Kidney epithelial cell (primary cell): Measurements from ENCODE around the gene DEFB129. TPM values are rescaled to one million over a fixed set of nuclear protein-coding genes. Genes with fewer than 3 reads are reported as not detected.
"Not testable (repeated sequence)": the region's sequence is repeated elsewhere in the genome, so short reads cannot be mapped to it uniquely, and the experiment has no call there.

Source experiments
- DNase-seq: peaks from one replicate; pipeline ENCODE4 v3.0.0-alpha.2; 2010; ENCODE audit warnings: low read depth
- H3K27me3 ChIP-seq: 2 replicates; pipeline ENCODE4 v1.6.0; 2011; ENCODE audit warnings: low read length; ENCODE audit not compliant: control insufficient read depth, insufficient read depth
- H3K36me3 ChIP-seq: 2 replicates; pipeline ENCODE4 v1.5.1; 2011; ENCODE audit warnings: low read length; ENCODE audit not compliant: control insufficient read depth, insufficient read depth
- H3K4me3 ChIP-seq: 2 replicates; pipeline ENCODE4 v1.5.1; 2011; ENCODE audit warnings: low read depth, mild to moderate bottlenecking, control low read depth, low read length
- total RNA-seq: library from RNA; depleted of rRNA; stranded (reverse); fragments of >200 nt; gene quantifications from 2 replicates; pipeline ENCODE4 v1.2.3, GENCODE V29; 2015
- TF ChIP-seq, protein P1 (sequence below): IDR thresholded peaks from 2 replicates; pipeline ENCODE4 v1.5.1; 2011; ENCODE audit warnings: mild to moderate bottlenecking, moderate library complexity, low read length, control low read depth, inconsistent platforms; ENCODE audit not compliant: insufficient read depth, poor library complexity, severe bottlenecking

The DEFB129 gene, protein sequence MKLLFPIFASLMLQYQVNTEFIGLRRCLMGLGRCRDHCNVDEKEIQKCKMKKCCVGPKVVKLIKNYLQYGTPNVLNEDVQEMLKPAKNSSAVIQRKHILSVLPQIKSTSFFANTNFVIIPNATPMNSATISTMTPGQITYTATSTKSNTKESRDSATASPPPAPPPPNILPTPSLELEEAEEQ
- not detected in 2 replicates for total RNA-seq

DNA sequence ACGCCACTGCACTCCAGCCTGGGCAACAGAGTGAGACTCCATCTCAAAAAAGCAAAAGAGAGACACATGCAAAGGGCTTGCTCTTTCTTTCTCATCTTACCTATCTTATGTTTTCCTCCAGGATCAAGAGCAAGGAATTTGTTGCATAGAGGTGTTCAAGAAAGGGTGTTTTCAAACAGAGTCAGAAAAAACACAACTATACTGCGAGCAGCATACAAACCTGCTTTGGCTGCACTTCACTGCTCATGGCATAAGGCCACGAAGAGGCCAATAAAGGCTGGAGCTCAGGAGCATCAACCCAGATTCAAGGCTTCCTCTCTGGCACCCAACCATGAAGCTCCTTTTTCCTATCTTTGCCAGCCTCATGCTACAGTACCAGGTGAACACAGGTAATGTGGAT is at the start of gene DEFB129:
Gene DEFB129, plus strand, starts transcription at position 301 of the 400 bp plus-strand sequence. Its CDS starts 31 bp downstream, at position 332.
- no peak for DNase-seq
- no peak within 1 kb of the TSS for H3K4me3 ChIP-seq
- H3K36me3 ChIP-seq = no peaks in the 10 kb centered on the region
- TF ChIP-seq, protein P1, sequence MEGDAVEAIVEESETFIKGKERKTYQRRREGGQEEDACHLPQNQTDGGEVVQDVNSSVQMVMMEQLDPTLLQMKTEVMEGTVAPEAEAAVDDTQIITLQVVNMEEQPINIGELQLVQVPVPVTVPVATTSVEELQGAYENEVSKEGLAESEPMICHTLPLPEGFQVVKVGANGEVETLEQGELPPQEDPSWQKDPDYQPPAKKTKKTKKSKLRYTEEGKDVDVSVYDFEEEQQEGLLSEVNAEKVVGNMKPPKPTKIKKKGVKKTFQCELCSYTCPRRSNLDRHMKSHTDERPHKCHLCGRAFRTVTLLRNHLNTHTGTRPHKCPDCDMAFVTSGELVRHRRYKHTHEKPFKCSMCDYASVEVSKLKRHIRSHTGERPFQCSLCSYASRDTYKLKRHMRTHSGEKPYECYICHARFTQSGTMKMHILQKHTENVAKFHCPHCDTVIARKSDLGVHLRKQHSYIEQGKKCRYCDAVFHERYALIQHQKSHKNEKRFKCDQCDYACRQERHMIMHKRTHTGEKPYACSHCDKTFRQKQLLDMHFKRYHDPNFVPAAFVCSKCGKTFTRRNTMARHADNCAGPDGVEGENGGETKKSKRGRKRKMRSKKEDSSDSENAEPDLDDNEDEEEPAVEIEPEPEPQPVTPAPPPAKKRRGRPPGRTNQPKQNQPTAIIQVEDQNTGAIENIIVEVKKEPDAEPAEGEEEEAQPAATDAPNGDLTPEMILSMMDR = no peak
- H3K27me3 ChIP-seq = no peaks in the 10 kb centered on the region

DNA sequence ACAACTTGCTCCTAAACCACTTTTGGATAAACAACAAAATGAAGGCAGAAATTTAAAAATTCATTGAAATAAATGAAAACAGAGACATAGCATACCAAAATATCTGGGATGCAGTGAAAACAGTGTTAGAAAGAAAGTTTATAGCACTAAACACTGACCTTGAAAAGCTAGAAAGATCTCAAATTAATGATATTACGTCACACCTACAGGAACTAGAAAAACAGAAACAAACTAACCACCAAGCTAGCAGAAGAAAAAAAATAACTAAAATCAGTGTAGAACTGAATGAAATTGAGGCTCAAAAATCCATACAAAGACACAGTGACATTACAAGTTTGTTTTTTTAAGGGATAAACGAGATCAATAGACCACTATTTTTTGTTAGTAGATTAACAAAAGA is 42.8 kb upstream of the DEFB129 start:
- no peak for DNase-seq
- Histone ChIP-seq H3K4me3 (no peak overlapping the region), H3K27me3 (no peaks in the 10 kb centered on the region), H3K36me3 (no peaks in the 10 kb centered on the region)
- TF ChIP-seq, protein P1 = no peak

DNA sequence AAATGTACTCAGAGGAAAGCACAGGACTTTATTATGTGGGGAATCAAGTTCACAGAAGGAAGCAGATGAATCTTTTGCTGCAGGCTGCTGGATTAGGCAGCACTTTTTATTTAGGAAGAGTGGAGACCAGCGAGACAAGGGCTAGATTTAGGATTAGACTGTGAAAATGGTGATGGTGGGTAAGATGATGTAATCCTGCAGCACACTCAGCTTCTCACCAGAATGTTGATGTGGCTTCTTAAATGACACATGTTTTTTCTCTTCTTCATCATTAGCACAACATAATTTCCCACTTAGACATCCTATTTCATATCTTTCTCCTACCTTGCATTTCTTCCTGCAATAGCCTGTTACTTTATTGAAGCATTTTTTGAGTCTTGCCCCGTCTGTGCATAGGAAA is 39.3 kb upstream of the DEFB129 start:
- Histone ChIP-seq H3K36me3 (no peaks in the 10 kb centered on the region), H3K4me3 (no peak overlapping the region), H3K27me3 (no peaks in the 10 kb centered on the region)
- TF ChIP-seq, protein P1 = no peak
- DNase-seq = no peak

DNA sequence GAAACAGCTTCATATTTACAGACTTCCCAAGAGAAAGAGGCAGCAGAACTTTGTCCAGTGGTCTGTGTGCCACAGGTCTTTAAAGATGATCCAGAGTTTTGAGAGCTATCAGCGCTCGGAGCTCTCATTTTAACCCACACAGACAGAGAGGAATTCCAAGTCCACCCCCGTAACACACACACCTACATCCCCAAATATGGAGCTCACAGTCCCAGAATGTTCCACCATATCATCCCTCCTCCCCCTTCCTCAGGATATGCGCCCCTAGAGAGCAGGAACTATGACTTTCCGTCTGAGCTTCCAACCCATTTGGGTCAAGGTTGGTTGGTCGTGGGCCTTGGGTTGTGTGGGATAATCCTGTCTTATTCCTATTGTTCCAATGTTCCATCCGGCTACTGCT is 37.4 kb upstream of the DEFB129 start, which contains the start of gene DEFB128:
Gene DEFB128, minus strand, starts transcription at position 101 of the 400 bp plus-strand sequence. Its CDS starts 88 bp downstream, at position 13.
- no peaks in the 10 kb centered on the region for H3K36me3 ChIP-seq
- DNase-seq = no peak
- TF ChIP-seq, protein P1 = no peak
- H3K4me3 ChIP-seq = no peak within 1 kb of the TSS
- H3K27me3 ChIP-seq = no peaks in the 10 kb centered on the region

DNA sequence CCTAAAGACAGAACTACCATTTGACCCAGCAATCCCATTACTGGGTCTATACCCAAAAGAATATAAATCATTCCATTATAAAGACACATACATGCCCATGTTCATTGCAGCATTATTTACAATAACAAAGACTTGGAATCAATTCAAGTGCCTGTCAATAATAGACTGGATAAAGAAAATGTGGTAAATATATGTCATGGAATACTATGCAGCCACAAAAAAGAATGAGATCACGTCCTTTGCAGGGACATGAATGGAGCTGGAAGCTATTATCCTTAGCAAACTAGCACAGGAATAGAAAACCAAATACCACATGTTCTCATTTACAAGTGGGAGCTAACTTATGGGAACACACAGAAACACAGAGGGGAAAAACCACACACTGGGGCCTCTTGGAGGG is 28.8 kb upstream of the DEFB129 start:
- TF ChIP-seq, protein P1 = no peak
- no peaks in the 10 kb centered on the region for H3K27me3 ChIP-seq
- no peaks in the 10 kb centered on the region for H3K36me3 ChIP-seq
- no peak overlapping the region for H3K4me3 ChIP-seq
- no peak for DNase-seq

DNA sequence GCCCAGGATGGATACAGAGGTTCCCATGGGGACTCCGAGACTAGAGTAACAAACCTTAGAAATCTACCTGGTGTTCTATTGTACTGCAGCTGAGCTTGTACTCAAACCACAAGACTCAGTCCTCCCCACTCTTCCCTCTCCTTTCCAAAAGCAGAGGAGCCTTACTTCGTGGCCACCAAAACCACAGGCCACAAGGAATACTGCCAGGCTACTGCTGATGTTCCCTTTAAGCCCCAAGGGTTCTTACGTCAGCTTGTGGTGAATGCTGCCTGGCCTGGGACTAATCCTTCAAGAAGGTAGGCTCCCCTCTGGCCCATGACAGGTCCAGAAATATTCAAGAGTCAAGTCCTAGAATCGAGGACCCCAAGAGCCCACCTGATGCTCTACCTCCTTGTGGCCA is 27.1 kb upstream of the DEFB129 start:
- TF ChIP-seq, protein P1 = no peak
- no peak overlapping the region for H3K4me3 ChIP-seq
- H3K36me3 ChIP-seq = no peaks in the 10 kb centered on the region
- H3K27me3 ChIP-seq = no peaks in the 10 kb centered on the region
- DNase-seq = no peak

DNA sequence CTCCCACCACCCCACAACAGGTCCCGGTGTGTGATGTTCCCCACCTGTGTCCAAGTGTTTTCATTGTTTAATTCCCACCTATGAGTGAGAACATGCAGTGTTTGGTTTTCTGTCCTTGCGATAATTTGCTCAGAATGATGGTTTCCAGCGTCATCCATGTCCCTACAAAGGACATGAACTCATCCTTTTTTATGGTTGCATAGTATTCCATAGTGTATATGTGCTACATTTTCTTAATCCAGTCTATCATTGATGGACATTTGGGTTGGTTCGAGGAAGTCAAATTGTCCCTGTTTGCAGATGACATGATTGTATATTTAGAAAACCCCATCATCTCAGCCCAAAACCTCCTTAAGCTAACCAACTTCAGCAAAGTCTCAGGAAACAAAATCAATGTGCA is 23.4 kb upstream of the DEFB129 start:
- DNase-seq, H3K4me3 ChIP-seq, H3K36me3 ChIP-seq, H3K27me3 ChIP-seq: not testable (repeated sequence)
